Naive thymus-derived CD4-positive, alpha-beta T cell (primary cell): ENCODE results near the gene GLT1D1. TPM values are rescaled to one million over a fixed set of nuclear protein-coding genes. Genes with fewer than 3 reads are reported as not detected.

Experiments
- ATAC-seq: fragments of 150-1000 bp; cut with Tn5 transposase; 2 replicates; pipeline ENCODE4 v1.10.0; 2021; ENCODE audit warnings: mild to moderate bottlenecking, moderate library complexity
- CTCF ChIA-PET: fragments of 350-600 bp; sonication (Branson Sonifier 250); formaldehyde crosslinking; loops from one replicate; lab custom pipeline; 2021; ENCODE audit warnings: antibody characterized with exemption; lab: Charles Lee
- POLR2A ChIA-PET: fragments of 350-600 bp; sonication (Branson Sonifier 250); formaldehyde crosslinking; loops from one replicate; lab custom pipeline; 2021; ENCODE audit warnings: antibody characterized with exemption, inconsistent platforms; lab: Charles Lee
- DNase-seq, 9 donors: peaks; one replicate each; pipeline versions ENCODE4 v3.0.0 to v3.0.0-alpha.2; 2020 to 2022; ENCODE audit warnings: mixed read lengths in 1 of 9
- H3K27ac ChIP-seq: one replicate; pipeline ENCODE4 v1.7.0; 2013; ENCODE audit warnings: mild to moderate bottlenecking, low read depth, low read length, moderate library complexity
- H3K27me3 ChIP-seq, 2 donors: one replicate each; pipeline ENCODE4 v1.7.0; 2013; ENCODE audit warnings: low read length in 2 of 2, mild to moderate bottlenecking in 2 of 2, moderate library complexity in 2 of 2; ENCODE audit not compliant: control insufficient read depth in 2 of 2, insufficient read depth in 2 of 2
- H3K36me3 ChIP-seq, 3 experiments: 1 replicate in 2 of 3; 2 replicates in 1 of 3; pipeline ENCODE4 v1.7.0; 2013; ENCODE audit warnings: low read length in 3 of 3, mild to moderate bottlenecking in 3 of 3, moderate library complexity in 1 of 3; ENCODE audit not compliant: insufficient read depth in 3 of 3, control insufficient read depth in 2 of 3
- H3K4me1 ChIP-seq, 2 donors: one replicate each; pipeline ENCODE4 v1.7.0; 2013; ENCODE audit warnings: low read length in 2 of 2, mild to moderate bottlenecking in 2 of 2, moderate library complexity in 1 of 2; ENCODE audit not compliant: control insufficient read depth in 2 of 2, insufficient read depth in 2 of 2
- H3K4me3 ChIP-seq: 2 replicates; pipeline ENCODE4 v1.7.0; 2013; ENCODE audit warnings: mild to moderate bottlenecking, low read length
- H3K9me3 ChIP-seq, 3 experiments: 1 replicate in 2 of 3; 2 replicates in 1 of 3; pipeline ENCODE4 v1.7.0; 2013; ENCODE audit warnings: low read length in 3 of 3; ENCODE audit not compliant: control insufficient read depth in 2 of 3
- H3K27ac Mint-ChIP-seq, 9 donors: one replicate each; pipeline ENCODE4 v1.8.0; 2020 to 2022; ENCODE audit warnings: mixed read lengths in 9 of 9, mild to moderate bottlenecking in 8 of 9, moderate library complexity in 5 of 9, inconsistent platforms in 2 of 9
- H3K27me3 Mint-ChIP-seq, 5 donors: one replicate each; pipeline ENCODE4 v1.8.0; 2021 to 2022; ENCODE audit warnings: mixed read lengths in 5 of 5, mild to moderate bottlenecking in 1 of 5
- H3K36me3 Mint-ChIP-seq, 5 donors: one replicate each; pipeline ENCODE4 v1.8.0; 2020 to 2022; ENCODE audit warnings: mixed read lengths in 5 of 5, mild to moderate bottlenecking in 3 of 5, inconsistent platforms in 1 of 5
- H3K4me1 Mint-ChIP-seq, 7 donors: one replicate each; pipeline ENCODE4 v1.8.0; 2020 to 2022; ENCODE audit warnings: mixed read lengths in 7 of 7, mild to moderate bottlenecking in 3 of 7, inconsistent platforms in 1 of 7
- H3K4me3 Mint-ChIP-seq, 10 donors: one replicate each; pipeline ENCODE4 v1.8.0; 2020 to 2022; ENCODE audit warnings: mild to moderate bottlenecking in 10 of 10, mixed read lengths in 10 of 10, moderate library complexity in 6 of 10, inconsistent platforms in 2 of 10
- H3K9me3 Mint-ChIP-seq, 11 donors: one replicate each; pipeline ENCODE4 v1.8.0; 2020 to 2022; ENCODE audit warnings: mixed read lengths in 11 of 11, mild to moderate bottlenecking in 4 of 11, inconsistent platforms in 1 of 11, moderate library complexity in 1 of 11
- intact Hi-C, 2 donors: fragments of 100-400 bp; cut with micrococcal nuclease; formaldehyde crosslinking; loops; one replicate each; pipeline ENCODE4 v1.15.1; 2023
- polyA plus RNA-seq, 2 donors: library from polyadenylated mRNA; unstranded; fragments of 300-500 nt; fragmentation: Illumina TruSeq; gene quantifications; one replicate each; pipeline ENCODE4 v1.2.3, GENCODE V29; 2021
- total RNA-seq, 6 experiments: library from RNA in 5 of 6; stranded (reverse) in 5 of 6; gene quantifications; 1 replicate in 5 of 6; 2 replicates in 1 of 6; pipeline ENCODE4 v1.2.3 and lab custom pipeline; 2021 to 2026

The GLT1D1 gene
- total and polyA plus RNA-seq, 7 experiments from 2014 or later, result 0.11 to 16.9 (median 1.1) TPM; not detected in 3

GRCh38 chr12:128978067-128978466 lies 124.8 kb downstream of the GLT1D1 start:
- DNase-seq, result no peak
- peaks cover 0 to 5% (median 0%) of the 10 kb centered on the region in 7 donors for H3K4me1 Mint-ChIP-seq
- Histone ChIP-seq H3K4me3 (no peak overlapping the region), H3K9me3 (no peaks in the 10 kb centered on the region), H3K27ac (no peak overlapping the region), H3K4me1 (no peaks in the 10 kb centered on the region), H3K36me3 (no peaks in the 10 kb centered on the region), H3K27me3 (no peaks in the 10 kb centered on the region)
- POLR2A ChIA-PET, result no interaction called here
- CTCF ChIA-PET, result no interaction called here
- H3K27me3 Mint-ChIP-seq, result peaks cover 6 to 57% (median 34%) of the 10 kb centered on the region in 5 donors
- intact Hi-C loops, result no loop called here
- H3K9me3 Mint-ChIP-seq, result peaks cover 0 to 6% (median 0%) of the 10 kb centered on the region in 11 donors
- no peak overlapping the region for H3K4me3 Mint-ChIP-seq
- H3K27ac Mint-ChIP-seq, result no peak overlapping the region
- no peaks in the 10 kb centered on the region for H3K36me3 Mint-ChIP-seq
- no peak for ATAC-seq

DNA sequence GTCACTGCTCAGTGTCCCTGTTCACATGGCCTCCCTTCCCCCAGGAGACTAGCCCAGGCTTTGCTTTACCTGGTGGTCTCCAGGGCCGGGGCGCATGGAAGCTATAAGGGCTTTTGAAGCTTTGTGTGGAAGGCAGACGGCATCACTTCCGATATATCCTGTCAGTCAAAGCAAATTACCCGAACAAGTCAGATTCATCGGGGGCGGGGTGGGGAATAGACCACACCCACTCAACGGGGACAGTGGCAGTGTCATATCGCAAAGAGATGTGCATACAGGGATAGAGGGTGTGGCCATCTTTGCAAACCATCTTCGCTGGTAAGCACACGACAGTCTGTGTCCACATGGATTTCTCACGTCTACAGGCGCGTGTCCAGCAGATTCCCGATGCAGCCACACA lies 127.3 kb downstream of the GLT1D1 start:
- Histone ChIP-seq H3K27ac (no peak overlapping the region), H3K4me1 (no peaks in the 10 kb centered on the region), H3K4me3 (no peak overlapping the region), H3K27me3 (no peaks in the 10 kb centered on the region), H3K9me3 (no peaks in the 10 kb centered on the region), H3K36me3 (no peaks in the 10 kb centered on the region)
- intact Hi-C loops, result no loop called here
- no peak for ATAC-seq
- Mint-ChIP-seq H3K9me3 (peaks cover 0 to 4% (median 0%) of the 10 kb centered on the region in 11 donors), H3K36me3 (no peaks in the 10 kb centered on the region), H3K4me1 (peaks cover 0 to 3% (median 0%) of the 10 kb centered on the region in 7 donors), H3K4me3 (no peak overlapping the region), H3K27me3 (peaks cover 2 to 41% (median 17%) of the 10 kb centered on the region in 5 donors), H3K27ac (no peak overlapping the region)
- ChIA-PET POLR2A (no interaction called here), CTCF (no interaction called here)
- DNase-seq, result no peak

GRCh38 chr12:128981971-128982533 lies 128.8 kb downstream of the GLT1D1 start:
- H3K36me3 Mint-ChIP-seq, result no peaks in the 10 kb centered on the region
- Histone ChIP-seq H3K4me1 (no peaks in the 10 kb centered on the region), H3K36me3 (no peaks in the 10 kb centered on the region), H3K4me3 (no peak overlapping the region), H3K27me3 (no peaks in the 10 kb centered on the region), H3K9me3 (no peaks in the 10 kb centered on the region), H3K27ac (no peak overlapping the region)
- DNase-seq (no peak), ATAC-seq (no peak)
- intact Hi-C loops, result no loop called here
- ChIA-PET CTCF (no interaction called here), POLR2A (no interaction called here)
- H3K27me3 Mint-ChIP-seq, result peaks cover 2 to 30% (median 14%) of the 10 kb centered on the region in 5 donors
- H3K4me1 Mint-ChIP-seq, result no peaks in the 10 kb centered on the region
- no peak overlapping the region for H3K27ac Mint-ChIP-seq
- H3K4me3 Mint-ChIP-seq, result no peak overlapping the region
- peaks cover 0 to 8% (median 0%) of the 10 kb centered on the region in 11 donors for H3K9me3 Mint-ChIP-seq

DNA sequence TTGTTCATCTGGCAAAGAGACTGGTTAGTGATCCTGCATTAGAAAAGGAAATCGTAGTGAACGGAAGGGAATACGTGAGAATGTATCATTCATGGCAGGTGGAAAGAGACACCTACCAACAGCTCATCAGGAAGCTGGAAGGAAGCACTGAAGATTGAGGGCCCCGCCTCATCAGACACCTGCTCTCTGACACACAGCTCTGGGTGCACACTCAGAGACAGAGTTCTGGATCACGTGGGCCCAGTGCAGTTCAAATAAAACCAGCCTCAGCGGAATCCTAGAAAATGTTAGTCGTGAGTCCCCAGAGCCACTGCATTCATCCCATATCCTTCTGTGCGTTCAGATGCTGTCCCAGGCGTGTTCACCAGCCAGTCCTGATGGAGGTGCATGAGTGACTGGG lies 129.7 kb downstream of the GLT1D1 start:
- intact Hi-C loops, result no loop called here
- Histone ChIP-seq H3K27ac (no peak overlapping the region), H3K27me3 (no peaks in the 10 kb centered on the region), H3K4me3 (no peak overlapping the region), H3K36me3 (no peaks in the 10 kb centered on the region), H3K4me1 (no peaks in the 10 kb centered on the region), H3K9me3 (no peaks in the 10 kb centered on the region)
- Mint-ChIP-seq H3K4me1 (no peaks in the 10 kb centered on the region), H3K27ac (no peak overlapping the region), H3K27me3 (peaks cover 2 to 21% (median 12%) of the 10 kb centered on the region in 5 donors), H3K4me3 (no peak overlapping the region), H3K36me3 (no peaks in the 10 kb centered on the region), H3K9me3 (peaks cover 0 to 14% (median 0%) of the 10 kb centered on the region in 11 donors)
- no peak for ATAC-seq
- CTCF ChIA-PET, result no interaction called here
- POLR2A ChIA-PET, result no interaction called here
- DNase-seq, result no peak

GRCh38 chr12:128983371-128983770 lies 130.1 kb downstream of the GLT1D1 start:
- H3K4me1 ChIP-seq, result no peaks in the 10 kb centered on the region
- no peak overlapping the region for H3K4me3 ChIP-seq
- no peaks in the 10 kb centered on the region for H3K9me3 ChIP-seq
- ChIA-PET CTCF (no interaction called here), POLR2A (no interaction called here)
- Mint-ChIP-seq H3K36me3 (no peaks in the 10 kb centered on the region), H3K4me1 (no peaks in the 10 kb centered on the region), H3K27ac (no peak overlapping the region), H3K4me3 (no peak overlapping the region), H3K9me3 (peaks cover 0 to 14% (median 0%) of the 10 kb centered on the region in 11 donors), H3K27me3 (peaks cover 2 to 17% (median 8%) of the 10 kb centered on the region in 5 donors)
- H3K27me3 ChIP-seq, result no peaks in the 10 kb centered on the region
- H3K27ac ChIP-seq, result no peak overlapping the region
- ATAC-seq (no peak), DNase-seq (no peak)
- no peaks in the 10 kb centered on the region for H3K36me3 ChIP-seq
- intact Hi-C loops, result no loop called here

DNA sequence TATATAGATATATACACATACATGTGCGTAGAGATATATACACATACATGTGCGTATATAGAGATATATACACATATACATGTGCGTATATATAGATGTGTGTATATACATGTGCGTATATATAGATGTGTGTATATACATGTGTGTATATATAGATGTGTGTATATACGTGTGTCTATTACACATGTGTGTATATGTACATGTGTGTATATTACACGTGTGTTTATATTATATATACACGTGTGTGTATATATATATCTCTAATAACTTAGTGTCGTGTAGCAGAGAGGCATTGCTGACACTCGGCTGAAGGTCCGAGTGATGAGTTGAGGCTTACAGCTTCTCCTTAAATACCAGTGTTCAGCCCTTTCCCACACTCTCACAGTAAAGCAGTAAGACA lies 133.7 kb downstream of the GLT1D1 start:
- intact Hi-C loops, result no loop called here
- DNase-seq (no peak), ATAC-seq (no peak)
- CTCF ChIA-PET, result no interaction called here
- Mint-ChIP-seq H3K9me3 (peaks cover 0 to 26% (median 0%) of the 10 kb centered on the region in 11 donors), H3K36me3 (peaks cover 0 to 3% (median 0%) of the 10 kb centered on the region in 5 donors), H3K4me1 (no peaks in the 10 kb centered on the region), H3K27me3 (peaks cover 0 to 5% (median 0%) of the 10 kb centered on the region in 5 donors), H3K4me3 (no peak overlapping the region), H3K27ac (no peak overlapping the region)
- H3K9me3 ChIP-seq, result no peaks in the 10 kb centered on the region
- no peak overlapping the region for H3K4me3 ChIP-seq
- POLR2A ChIA-PET, result no interaction called here
- no peaks in the 10 kb centered on the region for H3K36me3 ChIP-seq
- H3K4me1 ChIP-seq, result no peaks in the 10 kb centered on the region
- H3K27me3 ChIP-seq, result no peaks in the 10 kb centered on the region
- no peak overlapping the region for H3K27ac ChIP-seq

- H3K4me1 ChIP-seq, result no peaks in the 10 kb centered on the region
- Mint-ChIP-seq H3K36me3 (peaks cover 0 to 7% (median 0%) of the 10 kb centered on the region in 5 donors), H3K4me1 (no peaks in the 10 kb centered on the region), H3K27me3 (peaks cover 0 to 5% (median 0%) of the 10 kb centered on the region in 5 donors), H3K4me3 (no peak overlapping the region), H3K27ac (no peak overlapping the region), H3K9me3 (peaks cover 0 to 31% (median 0%) of the 10 kb centered on the region in 11 donors)
- CTCF ChIA-PET, result no interaction called here
- H3K4me3 ChIP-seq, result no peak overlapping the region
- POLR2A ChIA-PET, result no interaction called here
- intact Hi-C loops, result no loop called here
- no peak for ATAC-seq
- no peaks in the 10 kb centered on the region for H3K9me3 ChIP-seq
- H3K27ac ChIP-seq, result no peak overlapping the region
- H3K27me3 ChIP-seq, result no peaks in the 10 kb centered on the region
- no peak for DNase-seq
- H3K36me3 ChIP-seq, result no peaks in the 10 kb centered on the region
These were observed 136.0 kb downstream of the GLT1D1 start for GRCh38 chr12:128989287-128989686.
